Gastrocnemius medialis (tissue), 4 donors: ENCODE measurements around the gene BMP8A. TPM values are rescaled to one million over a fixed set of nuclear protein-coding genes. Genes with fewer than 3 reads are reported as not detected.
"Not testable (repeated sequence)": the region's sequence is repeated elsewhere in the genome, so short reads cannot be mapped to it uniquely, and the experiment has no call there.

ENCODE experiments used
- ATAC-seq, 2 donors: fragments of 150-250 bp; one replicate each; pipeline ENCODE4 v1.9.1; 2016
- DNase-seq, 2 donors: peaks; one replicate each; pipeline ENCODE4 v3.0.0-alpha.2; 2019
- H3K27ac ChIP-seq, 4 donors: fragments of 200-600 bp; sonication (generic); 1 replicate in 1 of 4; 2 replicates in 3 of 4; pipeline ENCODE4 v1.5.1; 2016 to 2018; ENCODE audit warnings: mild to moderate bottlenecking in 2 of 4, moderate library complexity in 1 of 4
- H3K27me3 ChIP-seq, 3 donors: fragments of 200-600 bp; sonication (generic) in 2 of 3; 1 replicate in 1 of 3; 2 replicates in 2 of 3; pipeline versions ENCODE4 v1.5.1 to v1.6.0; 2016 to 2019; ENCODE audit warnings: mild to moderate bottlenecking in 1 of 3, moderate library complexity in 1 of 3
- H3K36me3 ChIP-seq, 2 donors: fragments of 200-600 bp; sonication (generic) in 1 of 2; one replicate each; pipeline ENCODE4 v1.5.1; 2017 to 2018
- H3K4me1 ChIP-seq, 2 donors: fragments of 200-600 bp; sonication (generic) in 1 of 2; one replicate each; pipeline ENCODE4 v1.5.1; 2016 to 2017; ENCODE audit warnings: mild to moderate bottlenecking in 2 of 2
- H3K4me3 ChIP-seq, 4 donors: fragments of 200-600 bp; sonication (generic) in 3 of 4; 1 replicate in 1 of 4; 2 replicates in 3 of 4; pipeline ENCODE4 v1.5.1; 2016 to 2019; ENCODE audit warnings: mild to moderate bottlenecking in 2 of 4
- H3K9me3 ChIP-seq, 3 donors: fragments of 200-600 bp; sonication (generic) in 2 of 3; 1 replicate in 1 of 3; 2 replicates in 2 of 3; pipeline ENCODE4 v1.5.1; 2016 to 2019
- POLR2A ChIP-seq, 2 donors: fragments of 450-650 bp; IDR thresholded peaks; one replicate each; pipeline ENCODE4 v1.6.1; 2017; ENCODE audit warnings: antibody characterized with exemption in 2 of 2, mild to moderate bottlenecking in 2 of 2, moderate library complexity in 2 of 2
- in situ Hi-C, 4 donors: fragments of 200-750 bp; cut with MboI; loops; one replicate each; pipeline versions ENCODE4 v1.15.0 to v1.8.0; 2017; ENCODE audit warnings: low sequenced_read_pairs in 4 of 4
- intact Hi-C: fragments of 100-400 bp; cut with DNase I; formaldehyde crosslinking; loops from one replicate; pipeline ENCODE4 v1.15.1; 2023; ENCODE audit warnings: low total_unique reads
- total RNA-seq, 4 donors: library from RNA; depleted of rRNA; stranded (reverse); fragments of >200 nt; gene quantifications; one replicate each; pipeline versions ENCODE4 v1.1.0 to v1.2.3, GENCODE V29; 2016
- TF ChIP-seq, protein P1 (sequence below), 5 experiments: fragments of 450-650 bp in 3 of 5; fragments of 200-600 bp in 2 of 5; sonication (generic) in 2 of 5; IDR thresholded peaks in 4 of 5; conservative IDR thresholded peaks in 1 of 5; 1 replicate in 4 of 5; 2 replicates in 1 of 5; pipeline ENCODE4 v1.5.1; 2016 to 2019; ENCODE audit warnings: antibody characterized with exemption in 5 of 5, mild to moderate bottlenecking in 3 of 5, moderate library complexity in 3 of 5

Gene BMP8A
- total RNA-seq, 4 donors from 2014 or later: 0.31 to 1.3 TPM; not detected in 2

DNA sequence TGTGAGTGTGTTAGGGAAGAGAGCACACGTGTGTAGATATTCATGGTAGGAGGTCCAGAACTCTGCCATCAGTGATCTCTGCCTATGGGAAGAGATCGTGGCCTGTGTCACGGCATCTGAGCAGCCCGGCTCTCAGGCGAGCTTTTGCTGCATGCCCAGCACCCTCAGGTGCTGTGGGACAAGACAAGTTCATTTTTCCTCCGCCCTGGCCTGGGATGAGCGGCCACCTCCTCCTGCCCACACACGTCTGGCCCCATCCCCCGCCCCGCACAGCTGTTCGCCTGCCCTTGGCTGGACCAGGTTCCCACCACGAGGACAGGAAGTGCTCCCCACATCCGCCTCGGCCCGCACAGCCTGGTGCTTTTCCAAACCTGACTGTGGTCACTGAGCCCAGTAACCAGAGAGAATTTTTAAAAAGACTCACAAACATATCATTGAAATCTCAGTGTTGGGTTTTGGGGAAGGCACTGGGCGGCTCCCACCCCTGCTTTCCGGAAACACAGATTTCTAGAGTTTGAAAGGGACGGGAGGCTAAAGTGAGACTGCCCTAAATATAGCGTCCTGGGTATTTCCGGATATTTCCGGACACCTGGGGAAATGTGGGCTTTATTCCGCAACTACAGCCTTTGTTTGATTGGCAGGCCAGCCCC, 18.0 kb downstream of the BMP8A start:
- Histone ChIP-seq H3K27me3 (no peaks in the 10 kb centered on the region), H3K4me3 (peak overlapping the region in 1 of 4 donors; percentile 25), H3K9me3 (no peaks in the 10 kb centered on the region), H3K36me3 (no peaks in the 10 kb centered on the region), H3K4me1 (no peaks in the 10 kb centered on the region), H3K27ac (no peak overlapping the region)
- ATAC-seq (no peak), DNase-seq (no peak)
- intact Hi-C loops (no loop called here), in situ Hi-C loops (no loop called here)
- TF ChIP-seq, protein P1, sequence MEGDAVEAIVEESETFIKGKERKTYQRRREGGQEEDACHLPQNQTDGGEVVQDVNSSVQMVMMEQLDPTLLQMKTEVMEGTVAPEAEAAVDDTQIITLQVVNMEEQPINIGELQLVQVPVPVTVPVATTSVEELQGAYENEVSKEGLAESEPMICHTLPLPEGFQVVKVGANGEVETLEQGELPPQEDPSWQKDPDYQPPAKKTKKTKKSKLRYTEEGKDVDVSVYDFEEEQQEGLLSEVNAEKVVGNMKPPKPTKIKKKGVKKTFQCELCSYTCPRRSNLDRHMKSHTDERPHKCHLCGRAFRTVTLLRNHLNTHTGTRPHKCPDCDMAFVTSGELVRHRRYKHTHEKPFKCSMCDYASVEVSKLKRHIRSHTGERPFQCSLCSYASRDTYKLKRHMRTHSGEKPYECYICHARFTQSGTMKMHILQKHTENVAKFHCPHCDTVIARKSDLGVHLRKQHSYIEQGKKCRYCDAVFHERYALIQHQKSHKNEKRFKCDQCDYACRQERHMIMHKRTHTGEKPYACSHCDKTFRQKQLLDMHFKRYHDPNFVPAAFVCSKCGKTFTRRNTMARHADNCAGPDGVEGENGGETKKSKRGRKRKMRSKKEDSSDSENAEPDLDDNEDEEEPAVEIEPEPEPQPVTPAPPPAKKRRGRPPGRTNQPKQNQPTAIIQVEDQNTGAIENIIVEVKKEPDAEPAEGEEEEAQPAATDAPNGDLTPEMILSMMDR (IDR thresholded peaks at IDR 0.05 in 4 of 5, conservative IDR thresholded peaks at IDR 0.05 in 1 of 5): no peak
- no peak for TF ChIP-seq POLR2A (IDR thresholded peaks at IDR 0.05)

DNA sequence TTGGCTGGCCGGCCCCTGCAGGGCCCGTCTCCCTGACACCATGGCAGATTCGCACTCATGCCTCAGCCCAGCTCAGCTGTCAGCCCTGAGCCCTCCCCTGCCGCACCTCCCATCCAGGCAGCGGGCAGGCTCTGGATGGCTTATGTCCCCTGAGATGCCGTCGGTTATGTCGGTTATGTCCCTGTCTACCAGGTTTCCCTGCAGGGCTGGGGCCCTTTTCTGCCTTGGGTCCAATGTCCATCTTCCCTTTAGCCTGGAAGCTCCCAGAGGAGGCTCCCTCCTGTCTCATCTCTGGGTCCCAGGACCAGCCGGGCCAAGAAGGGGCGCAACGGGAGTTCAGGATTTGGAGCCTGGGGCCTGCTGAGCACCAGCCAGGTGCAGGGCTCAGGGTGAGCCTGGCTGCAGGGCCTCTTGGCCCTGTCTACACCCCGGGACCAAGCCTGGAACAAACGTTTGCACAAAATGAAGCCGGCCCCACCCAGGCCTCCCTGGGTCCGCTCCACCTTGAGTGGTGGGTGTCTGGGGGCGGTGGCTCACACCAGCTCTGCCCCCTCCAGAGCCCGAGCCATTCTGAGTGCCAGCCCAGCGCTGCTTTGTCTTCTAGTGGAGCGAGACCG, 19.2 kb downstream of the BMP8A start:
- ATAC-seq, intact Hi-C loops, H3K36me3 ChIP-seq, H3K27ac ChIP-seq, H3K9me3 ChIP-seq, H3K4me1 ChIP-seq, H3K4me3 ChIP-seq, in situ Hi-C loops, DNase-seq, H3K27me3 ChIP-seq: not testable (repeated sequence)

DNA sequence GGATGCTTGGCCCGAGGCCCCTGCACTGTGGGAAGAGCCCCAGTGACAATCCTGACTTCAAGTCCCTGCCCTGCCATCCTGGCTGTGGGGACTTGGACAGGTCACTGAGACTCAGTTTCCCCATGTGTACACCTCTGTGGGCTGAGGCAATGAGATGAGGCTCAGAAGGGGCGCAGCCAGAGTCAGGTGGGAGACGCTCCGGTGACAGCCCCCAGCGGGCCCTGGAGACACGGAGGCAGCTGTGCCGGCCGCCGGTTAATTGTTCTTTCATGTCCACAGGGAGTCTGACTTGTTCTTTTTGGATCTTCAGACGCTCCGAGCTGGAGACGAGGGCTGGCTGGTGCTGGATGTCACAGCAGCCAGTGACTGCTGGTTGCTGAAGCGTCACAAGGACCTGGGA, 20.0 kb downstream of the BMP8A start:
- in situ Hi-C loops, intact Hi-C loops, H3K36me3 ChIP-seq, H3K4me1 ChIP-seq, H3K9me3 ChIP-seq, DNase-seq, H3K27ac ChIP-seq, H3K4me3 ChIP-seq, ATAC-seq, H3K27me3 ChIP-seq: not testable (repeated sequence)

DNA sequence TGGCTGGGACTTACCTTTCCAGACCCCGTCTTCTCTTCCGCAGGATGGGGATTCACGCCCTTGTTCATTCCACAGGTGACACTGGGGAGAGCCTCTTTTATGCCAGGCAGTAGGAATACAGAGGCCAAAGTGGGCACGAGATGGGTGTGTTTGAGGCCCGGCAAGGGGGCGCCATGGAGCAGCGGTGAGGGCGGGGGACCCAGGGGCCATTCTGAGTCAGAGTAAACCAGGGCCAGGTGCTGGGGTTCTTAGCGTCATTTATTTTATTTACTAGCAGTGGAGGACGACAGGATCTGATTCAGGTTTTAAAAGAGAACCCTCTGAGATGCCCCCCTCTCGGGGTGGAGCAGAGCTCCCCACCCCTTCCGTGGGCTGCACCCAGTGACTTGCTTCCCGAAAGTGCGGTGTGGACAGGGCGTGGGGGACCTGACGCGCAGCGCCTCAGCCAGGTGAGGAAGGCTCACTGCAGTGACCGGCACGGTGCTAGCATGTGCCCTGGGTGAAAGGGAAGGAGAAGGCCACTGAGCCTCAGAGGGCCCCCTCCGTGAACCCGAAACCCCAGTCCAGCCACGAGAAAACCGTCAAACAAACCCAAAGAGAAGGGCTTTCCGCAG, 20.9 kb downstream of the BMP8A start:
- H3K4me1 ChIP-seq, H3K27me3 ChIP-seq, ATAC-seq, DNase-seq, H3K27ac ChIP-seq, H3K9me3 ChIP-seq, H3K36me3 ChIP-seq, H3K4me3 ChIP-seq, in situ Hi-C loops, intact Hi-C loops: not testable (repeated sequence)

DNA sequence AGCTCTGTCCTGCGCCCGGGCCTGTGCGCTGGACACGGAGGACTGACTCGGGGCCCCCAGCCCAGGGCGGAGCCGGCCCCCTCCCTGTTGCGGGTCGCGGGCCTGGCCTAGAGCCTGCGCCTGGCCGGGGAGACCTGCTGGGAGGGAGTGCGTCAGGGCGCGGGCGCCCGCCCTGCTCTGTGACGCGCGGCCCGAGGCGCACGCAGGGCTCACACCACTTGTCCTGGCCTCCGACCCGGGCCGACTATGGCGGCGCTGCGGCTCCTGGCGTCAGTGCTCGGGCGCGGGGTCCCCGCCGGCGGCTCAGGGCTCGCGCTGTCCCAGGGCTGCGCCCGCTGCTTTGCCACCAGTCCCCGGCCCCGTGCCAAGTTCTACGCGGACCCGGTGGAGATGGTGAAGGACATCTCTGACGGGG, 23.3 kb downstream of the BMP8A start:
- intact Hi-C loops, H3K9me3 ChIP-seq, H3K27me3 ChIP-seq, DNase-seq, H3K36me3 ChIP-seq, H3K4me1 ChIP-seq, ATAC-seq, H3K27ac ChIP-seq, in situ Hi-C loops: not testable (repeated sequence)
- peak overlapping the region; percentile 21 to 51 (median 38) for H3K4me3 ChIP-seq

DNA sequence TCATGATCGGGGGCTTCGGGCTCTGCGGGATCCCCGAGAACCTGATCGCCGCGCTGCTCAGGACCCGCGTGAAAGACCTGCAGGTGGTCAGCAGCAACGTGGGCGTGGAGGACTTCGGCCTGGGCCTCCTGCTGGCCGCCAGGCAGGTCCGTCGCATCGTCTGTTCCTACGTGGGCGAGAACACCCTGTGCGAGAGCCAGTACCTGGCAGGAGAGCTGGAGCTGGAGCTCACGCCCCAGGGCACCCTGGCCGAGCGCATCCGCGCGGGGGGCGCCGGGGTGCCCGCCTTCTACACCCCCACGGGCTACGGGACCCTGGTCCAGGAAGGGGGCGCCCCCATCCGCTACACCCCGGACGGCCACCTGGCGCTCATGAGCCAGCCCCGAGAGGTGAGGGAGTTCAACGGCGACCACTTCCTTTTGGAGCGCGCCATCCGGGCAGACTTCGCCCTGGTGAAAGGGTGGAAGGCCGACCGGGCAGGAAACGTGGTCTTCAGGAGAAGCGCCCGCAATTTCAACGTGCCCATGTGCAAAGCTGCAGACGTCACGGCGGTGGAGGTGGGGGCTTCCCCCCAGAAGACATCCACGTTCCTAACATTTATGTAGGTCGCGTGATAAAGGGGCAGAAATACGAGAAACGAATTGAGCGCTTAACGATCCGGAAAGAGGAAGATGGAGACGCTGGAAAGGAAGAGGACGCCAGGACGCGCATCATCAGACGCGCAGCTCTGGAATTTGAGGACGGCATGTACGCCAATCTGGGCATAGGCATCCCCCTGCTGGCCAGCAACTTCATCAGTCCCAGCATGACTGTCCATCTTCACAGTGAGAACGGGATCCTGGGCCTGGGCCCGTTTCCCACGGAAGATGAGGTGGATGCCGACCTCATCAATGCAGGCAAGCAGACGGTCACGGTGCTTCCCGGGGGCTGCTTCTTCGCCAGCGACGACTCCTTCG, 24.0 kb downstream of the BMP8A start:
- H3K4me1 ChIP-seq, intact Hi-C loops, H3K36me3 ChIP-seq, H3K27ac ChIP-seq, in situ Hi-C loops, H3K27me3 ChIP-seq, DNase-seq, H3K9me3 ChIP-seq: not testable (repeated sequence)
- ATAC-seq: peak in 1 of 2 donors; percentile 53
- H3K4me3 ChIP-seq: peak overlapping the region in 1 of 4 donors; percentile 40

DNA sequence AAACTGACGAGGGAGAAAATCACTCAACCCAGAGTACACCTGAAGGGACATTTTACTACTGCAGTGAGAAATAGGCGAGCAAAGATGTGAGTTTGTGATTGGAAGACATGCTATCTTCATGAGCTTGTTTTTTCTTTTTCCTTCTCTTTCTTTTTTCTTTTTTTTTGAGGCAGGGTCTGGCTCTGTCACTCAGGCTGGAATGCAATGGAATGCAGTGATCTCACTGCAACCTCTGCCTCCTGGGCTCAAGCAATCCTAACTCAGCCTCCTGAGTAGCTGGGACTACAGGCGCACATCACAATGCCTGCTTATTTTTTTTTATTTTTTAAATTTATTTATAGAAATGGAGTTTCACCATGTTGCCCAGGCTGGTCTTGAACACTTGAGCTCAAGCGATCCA, 25.4 kb downstream of the BMP8A start:
- in situ Hi-C loops, H3K27ac ChIP-seq, H3K4me1 ChIP-seq, H3K9me3 ChIP-seq, intact Hi-C loops, DNase-seq, H3K27me3 ChIP-seq, ATAC-seq, H3K4me3 ChIP-seq, H3K36me3 ChIP-seq: not testable (repeated sequence)

DNA sequence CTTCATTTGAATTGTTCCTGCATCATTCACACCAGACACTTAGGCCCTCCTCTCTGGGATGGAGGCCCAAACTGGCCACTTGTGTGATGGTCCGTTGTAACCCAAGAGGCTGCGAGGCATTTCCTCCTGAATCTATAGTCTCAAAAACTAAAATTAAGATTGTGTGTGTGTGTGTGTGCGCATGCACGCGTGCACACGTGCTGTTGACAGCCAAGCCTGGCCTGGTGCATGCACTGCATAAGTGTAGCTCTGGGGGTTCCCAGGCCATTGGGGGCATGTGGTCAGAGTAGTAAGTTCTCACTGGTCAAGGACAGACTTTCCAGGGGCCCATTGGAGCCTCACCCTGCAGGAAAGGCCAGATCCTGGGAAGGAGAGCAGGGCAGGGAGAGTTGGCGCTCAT, 26.5 kb downstream of the BMP8A start:
- H3K9me3 ChIP-seq, H3K27me3 ChIP-seq, in situ Hi-C loops, H3K36me3 ChIP-seq, H3K4me3 ChIP-seq, DNase-seq, ATAC-seq, H3K4me1 ChIP-seq, H3K27ac ChIP-seq, intact Hi-C loops: not testable (repeated sequence)

DNA sequence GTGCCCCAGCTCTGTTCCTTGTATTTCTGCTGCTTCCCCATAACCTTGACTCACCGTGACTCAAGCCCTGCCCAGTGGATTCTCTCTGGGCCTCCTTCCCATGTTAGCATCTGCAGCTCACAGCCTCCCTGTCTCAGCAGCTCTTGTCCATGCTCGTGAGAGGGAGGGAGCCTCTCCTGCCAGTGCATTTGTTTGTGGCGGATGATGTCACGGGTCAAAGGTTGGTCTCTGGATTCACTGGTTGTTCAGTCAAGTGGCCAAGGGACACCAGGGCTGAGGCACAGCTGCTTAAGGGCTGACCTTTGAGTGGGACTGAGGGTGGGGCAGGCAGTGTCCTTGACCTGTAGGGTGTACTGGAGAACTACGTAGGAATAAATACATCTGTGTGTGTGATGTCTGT, 27.9 kb downstream of the BMP8A start:
- H3K27me3 ChIP-seq, intact Hi-C loops, H3K9me3 ChIP-seq, ATAC-seq, H3K36me3 ChIP-seq, H3K4me1 ChIP-seq, H3K27ac ChIP-seq, DNase-seq, in situ Hi-C loops, H3K4me3 ChIP-seq: not testable (repeated sequence)

DNA sequence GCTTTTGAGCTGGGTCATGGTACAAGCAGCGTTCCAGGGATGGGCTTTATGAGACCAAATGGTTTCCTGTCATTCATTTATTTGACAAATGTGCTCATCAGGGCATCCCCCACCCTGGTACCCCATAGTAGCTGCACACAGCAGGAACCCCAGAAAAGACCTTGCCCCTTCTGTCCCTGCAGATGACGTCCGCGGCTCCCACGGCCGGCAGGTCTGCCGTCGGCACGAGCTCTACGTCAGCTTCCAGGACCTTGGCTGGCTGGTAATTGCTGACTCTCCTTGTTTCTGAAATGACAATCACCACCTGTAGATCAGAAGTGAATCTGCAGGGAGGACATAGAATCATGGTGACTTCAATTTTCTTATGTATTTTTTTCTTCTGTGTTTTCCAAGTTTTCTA, 30.8 kb downstream of the BMP8A start:
- ATAC-seq, intact Hi-C loops, H3K4me3 ChIP-seq, in situ Hi-C loops, DNase-seq, H3K4me1 ChIP-seq, H3K27me3 ChIP-seq, H3K27ac ChIP-seq, H3K9me3 ChIP-seq: not testable (repeated sequence)
- peaks cover 0 to 23% of the 10 kb centered on the region in 2 donors for H3K36me3 ChIP-seq
